Measurements from ENCODE around the gene ZNRF3.

The ZNRF3 gene

GRCh38 chr22:29048822-29049654, 165.7 kb downstream of the ZNRF3 start:
- DNase-seq, result no peak

GRCh38 chr22:29049655-29050263, 166.4 kb downstream of the ZNRF3 start:
- DNase-seq, result no peak

DNA sequence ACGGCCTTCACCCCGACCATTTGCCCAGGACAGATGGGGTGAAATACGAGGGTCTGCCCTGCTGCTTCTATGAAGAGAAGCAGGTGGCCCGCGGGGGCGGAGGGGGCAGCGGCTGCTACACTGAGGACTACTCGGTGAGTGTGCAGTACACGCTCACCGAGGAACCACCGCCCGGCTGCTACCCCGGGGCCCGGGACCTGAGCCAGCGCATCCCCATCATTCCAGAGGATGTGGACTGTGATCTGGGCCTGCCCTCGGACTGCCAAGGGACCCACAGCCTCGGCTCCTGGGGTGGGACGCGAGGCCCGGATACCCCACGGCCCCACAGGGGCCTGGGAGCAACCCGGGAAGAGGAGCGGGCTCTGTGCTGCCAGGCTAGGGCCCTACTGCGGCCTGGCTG, 167.1 kb downstream of the ZNRF3 start:
- no peak for DNase-seq

GRCh38 chr22:29053048-29053702, 169.8 kb downstream of the ZNRF3 start:
- no peak for DNase-seq

DNA sequence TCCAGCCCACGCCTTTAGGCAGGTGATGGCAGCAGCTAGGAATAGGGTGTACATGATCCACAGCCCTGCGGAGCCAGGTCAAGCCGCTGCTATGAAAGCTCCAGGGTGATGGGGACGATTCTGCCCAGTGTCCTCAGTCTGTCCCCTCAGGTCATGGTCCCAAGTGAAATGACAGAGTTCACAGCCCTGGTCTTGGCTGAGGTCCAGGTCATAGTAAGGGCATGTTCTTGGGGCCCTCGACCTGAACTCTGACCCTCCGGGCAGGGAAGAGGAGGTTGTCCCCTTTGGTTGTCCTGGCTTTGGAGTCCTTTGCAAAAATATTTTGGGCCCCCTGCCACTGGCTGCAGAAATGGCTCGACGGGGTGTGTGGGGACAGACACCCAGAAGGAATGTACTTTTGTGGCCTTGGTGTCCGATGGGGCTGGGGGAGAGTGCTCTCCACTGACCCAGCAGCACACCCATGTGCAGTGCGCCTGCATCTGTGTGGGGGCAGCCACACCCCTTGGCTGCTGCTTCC, 170.9 kb downstream of the ZNRF3 start:
- DNase-seq, result no peak

GRCh38 chr22:29055192-29055830, 171.9 kb downstream of the ZNRF3 start:
- no peak for DNase-seq

DNA sequence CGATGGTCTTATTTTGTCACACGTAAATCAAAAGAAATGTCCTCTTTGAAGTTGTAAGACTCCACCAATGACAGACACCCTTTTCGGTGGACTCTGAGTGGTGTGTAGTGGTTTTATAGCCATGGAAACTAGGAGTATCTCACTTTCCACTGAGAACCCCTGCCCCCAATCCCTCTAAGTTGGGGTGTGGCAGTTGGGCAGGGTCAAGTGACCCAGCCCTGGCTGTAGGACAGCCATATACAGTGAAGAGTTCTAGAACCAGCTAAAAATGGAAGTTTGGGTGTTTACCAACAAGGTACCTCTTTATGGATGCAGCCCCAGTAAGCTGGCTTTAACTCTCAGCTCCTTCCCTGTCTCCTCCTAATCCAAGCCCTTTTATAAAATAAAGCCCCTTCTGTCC, 173.1 kb downstream of the ZNRF3 start:
- no peak for DNase-seq

DNA sequence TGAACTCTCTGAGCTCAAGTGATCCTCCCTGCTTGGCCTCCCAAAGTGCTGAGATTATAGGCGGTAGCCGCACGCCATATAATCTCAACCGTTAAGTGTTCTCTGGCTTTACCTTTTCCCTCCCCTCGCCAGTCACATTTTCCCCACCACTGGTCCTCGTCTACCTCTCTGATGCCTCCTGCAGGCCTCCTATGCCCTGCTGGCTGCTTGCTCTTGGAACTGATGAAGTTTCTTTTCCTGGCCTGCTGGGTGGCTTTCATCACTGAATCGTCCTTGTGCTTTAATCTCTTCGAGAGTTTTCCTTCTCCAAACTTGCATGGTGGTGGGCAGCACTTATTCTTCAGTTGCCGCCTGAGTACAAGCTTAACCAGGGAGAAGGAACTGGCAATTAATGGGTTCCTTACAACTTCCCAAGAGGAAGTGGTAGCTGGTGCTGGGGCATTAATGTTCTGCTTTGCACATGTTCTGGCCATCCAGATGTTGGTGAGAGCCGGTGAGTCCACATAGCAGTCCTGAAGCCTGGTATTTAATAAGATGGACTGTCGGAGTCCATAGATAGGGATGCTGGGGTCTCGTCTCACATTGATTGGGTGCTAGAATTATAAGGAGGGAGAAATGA, 177.0 kb downstream of the ZNRF3 start:
- no peak for DNase-seq

GRCh38 chr22:29060931-29061330, 177.6 kb downstream of the ZNRF3 start:
- DNase-seq, result no peak

GRCh38 chr22:29061773-29062172, 178.4 kb downstream of the ZNRF3 start, which contains the start of gene C22orf31:
C22orf31 (minus strand) TSS chr22:29061831; CDS start chr22:29061792, 39 bp downstream.
- DNase-seq, result no peak

GRCh38 chr22:29062286-29062821, 179.0 kb downstream of the ZNRF3 start:
- DNase-seq, result no peak

DNA sequence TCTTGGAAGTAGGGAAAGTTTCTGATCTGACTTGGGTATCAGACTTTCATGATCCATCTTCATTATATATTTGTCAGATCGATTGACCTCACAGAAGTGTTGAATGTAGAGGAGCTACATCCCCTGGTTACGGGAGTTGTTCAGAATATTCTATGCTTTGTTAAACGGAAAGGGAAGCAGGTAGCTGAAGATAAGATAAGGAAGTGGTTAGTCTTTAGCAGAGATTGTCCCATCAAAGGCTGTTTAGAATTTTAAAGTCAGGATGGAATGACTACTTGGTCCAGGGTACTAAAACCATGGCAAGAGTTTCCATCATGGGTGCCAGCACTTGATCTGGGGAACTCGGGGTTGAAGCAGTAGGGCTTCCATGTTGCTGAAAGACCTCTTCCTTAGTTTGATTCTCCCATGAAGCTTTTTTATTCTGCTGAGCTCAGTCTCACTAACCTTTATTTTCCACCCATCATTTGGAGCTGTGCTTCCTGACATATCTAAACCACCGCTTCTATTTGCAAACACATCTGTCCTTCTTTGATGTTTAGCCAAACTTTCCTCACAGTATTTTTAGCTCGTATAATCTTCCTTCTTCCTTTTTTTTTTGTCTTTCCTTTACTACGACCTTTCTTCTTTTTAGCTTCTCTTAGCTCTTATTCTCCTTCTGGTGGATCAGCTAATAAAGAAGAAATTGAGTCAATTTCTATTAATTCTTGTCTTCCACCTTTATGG, 182.3 kb downstream of the ZNRF3 start:
- no peak for DNase-seq

DNA sequence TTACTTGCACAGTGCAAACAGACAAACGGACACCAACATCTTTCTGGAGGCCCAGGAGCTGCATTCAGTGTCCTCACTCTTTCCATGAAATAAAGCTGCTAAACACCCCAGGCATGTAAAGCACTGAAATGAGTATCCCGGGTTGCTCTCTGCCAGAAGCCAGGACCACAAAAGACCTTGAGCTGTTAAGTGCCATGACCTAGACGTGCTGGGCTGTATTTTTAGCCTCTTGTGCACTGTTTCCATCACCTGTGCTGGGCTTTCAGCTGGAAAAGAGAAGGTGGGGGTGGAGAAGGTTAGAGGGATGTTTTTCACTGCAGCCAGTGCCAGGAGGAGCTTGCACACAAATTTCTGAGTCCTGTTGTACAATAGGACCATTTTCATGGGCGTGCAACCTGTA, 186.1 kb downstream of the ZNRF3 start:
- DNase-seq, result no peak

DNA sequence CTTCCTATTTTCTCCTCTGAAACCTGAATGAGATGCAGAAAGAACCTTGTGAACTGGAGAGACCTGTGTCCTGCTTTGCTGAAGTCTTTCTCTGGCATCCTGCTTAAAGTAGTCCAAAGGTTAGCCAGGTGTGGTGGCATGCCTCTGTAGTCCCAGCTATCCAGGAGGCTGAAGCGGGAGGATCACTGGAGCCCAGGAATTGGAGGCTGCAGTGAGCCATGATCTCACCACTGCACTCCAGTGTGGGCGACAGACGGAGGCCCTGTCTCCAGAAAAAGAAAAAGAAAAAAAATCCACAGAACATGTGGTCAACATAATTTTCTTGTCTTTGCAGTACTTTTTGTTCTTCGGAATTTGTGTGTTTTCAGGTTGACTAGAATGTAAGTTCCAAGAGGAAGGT, 187.1 kb downstream of the ZNRF3 start:
- no peak for DNase-seq

GRCh38 chr22:29071261-29072045, 188.1 kb downstream of the ZNRF3 start:
- DNase-seq, result peak; percentile 41

DNA sequence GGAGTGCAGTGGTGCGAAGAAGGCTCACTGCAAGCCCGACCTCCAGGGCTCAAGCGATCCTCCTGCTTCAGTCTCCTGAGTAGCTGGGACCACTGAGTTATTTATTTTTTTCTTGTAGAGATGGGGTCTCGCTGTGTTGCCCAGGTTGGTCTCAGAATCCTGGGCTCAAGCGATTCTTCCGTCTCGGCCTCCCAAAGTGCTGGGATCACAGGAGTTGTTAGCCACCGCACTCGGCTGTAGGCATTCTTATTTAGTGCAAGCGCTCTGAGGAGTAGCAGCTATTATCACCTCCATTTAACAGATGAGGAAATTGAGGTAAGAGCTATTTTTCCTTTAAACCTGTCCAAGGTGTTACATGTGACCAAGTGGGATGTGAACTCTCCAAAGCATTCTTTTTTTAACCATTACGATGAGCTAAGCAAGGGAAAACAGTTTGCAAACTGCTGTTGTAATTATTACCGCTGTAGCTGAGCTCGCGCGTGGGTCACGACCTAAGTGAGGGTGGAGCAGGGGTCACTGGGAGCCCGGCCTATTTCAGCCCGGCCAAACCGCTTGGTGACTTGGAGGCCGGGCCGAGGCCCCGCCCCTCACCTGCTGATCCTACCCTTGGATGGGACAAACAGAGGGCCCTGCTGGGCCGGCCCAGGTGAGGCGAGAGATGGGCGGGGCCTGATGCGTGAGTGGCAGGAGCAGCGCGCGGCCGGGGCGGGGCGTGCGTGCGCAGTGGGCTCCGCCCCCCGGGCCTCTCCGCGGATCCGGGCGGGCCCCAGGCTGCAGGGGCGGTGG, 189.0 kb downstream of the ZNRF3 start:
- peak; percentile 88 for DNase-seq

DNA sequence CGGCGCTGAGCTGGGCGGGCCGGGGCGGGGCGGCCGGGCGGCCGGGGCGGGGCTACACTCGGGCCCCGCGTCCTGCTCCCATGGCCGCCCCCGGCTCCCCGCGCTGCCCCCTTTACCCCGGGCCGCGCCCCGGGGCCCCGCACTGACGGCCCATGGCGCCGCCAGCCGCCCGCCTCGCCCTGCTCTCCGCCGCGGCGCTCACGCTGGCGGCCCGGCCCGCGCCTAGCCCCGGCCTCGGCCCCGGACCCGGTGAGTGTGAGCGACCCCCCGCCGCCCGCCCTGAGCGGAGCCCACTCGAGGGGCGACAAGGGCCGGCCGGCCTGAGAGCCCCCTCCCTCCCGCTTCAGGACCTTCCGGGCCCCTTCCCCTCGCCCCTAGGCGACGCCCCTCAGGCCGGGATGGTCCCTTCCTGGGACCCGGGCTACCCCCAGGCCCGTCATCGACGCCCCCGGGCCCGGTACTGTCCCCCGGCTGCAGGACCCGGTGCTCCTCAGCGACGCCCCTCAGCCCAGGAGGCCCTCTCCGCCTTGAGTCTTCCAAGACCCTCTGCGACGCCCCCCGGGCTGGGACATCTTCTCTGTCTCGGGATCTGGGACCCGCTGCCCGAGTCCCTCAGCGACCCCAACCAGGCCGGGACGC, 189.7 kb downstream of the ZNRF3 start, which contains the start of gene KREMEN1:
Gene KREMEN1, plus strand, starts transcription at position 57 of the 639 bp plus-strand sequence. Its CDS starts 96 bp downstream, at position 153.
- DNase-seq, result no peak

DNA sequence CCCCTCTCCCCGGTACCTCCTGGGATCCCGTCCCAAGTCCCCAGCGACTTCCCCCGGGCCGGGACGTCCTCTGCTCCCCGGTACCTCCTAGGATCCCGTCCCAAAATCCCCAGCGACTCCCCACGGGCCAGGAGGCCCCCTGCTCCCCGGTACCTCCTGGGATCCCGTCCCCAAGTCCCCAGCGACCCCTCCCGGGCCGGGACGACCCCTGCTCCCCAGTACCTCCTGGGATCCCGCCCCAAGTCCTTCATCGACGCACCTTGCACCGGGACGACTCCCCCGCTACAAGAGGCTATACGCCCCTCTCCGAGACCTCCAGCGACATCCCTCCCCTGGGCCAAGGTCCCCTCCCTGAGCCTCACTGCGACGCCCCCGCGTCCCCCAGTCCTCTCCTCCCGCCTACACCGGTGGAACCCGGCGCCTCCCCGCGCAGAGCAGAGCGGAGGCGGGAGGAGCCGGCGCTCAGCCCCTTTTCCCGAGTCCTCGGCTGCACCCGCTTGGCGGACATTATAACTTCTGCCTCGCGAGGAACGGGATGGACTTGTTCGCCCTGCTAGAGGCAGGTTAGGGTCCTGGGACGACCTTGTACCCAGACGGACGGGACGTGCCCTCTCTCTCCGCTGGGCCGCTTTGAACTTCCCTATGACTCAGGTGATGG, 190.4 kb downstream of the ZNRF3 start:
- no peak for DNase-seq

- no peak for DNase-seq
These were observed 191.0 kb downstream of the ZNRF3 start for GRCh38 chr22:29074276-29074772.
